HG02588 (cell line): ENCODE measurements around the gene REEP1.
"Not testable (repeated sequence)": the region's sequence is repeated elsewhere in the genome, so short reads cannot be mapped to it uniquely, and the experiment has no call there.

Source experiments
- ATAC-seq: cut with Tn5 transposase; IDR thresholded peaks from one replicate; pipeline ENCODE4 v1.9.1; 2021; ENCODE audit warnings: mild to moderate bottlenecking, moderate library complexity; ENCODE audit not compliant: unreplicated experiment

REEP1 gene

DNA sequence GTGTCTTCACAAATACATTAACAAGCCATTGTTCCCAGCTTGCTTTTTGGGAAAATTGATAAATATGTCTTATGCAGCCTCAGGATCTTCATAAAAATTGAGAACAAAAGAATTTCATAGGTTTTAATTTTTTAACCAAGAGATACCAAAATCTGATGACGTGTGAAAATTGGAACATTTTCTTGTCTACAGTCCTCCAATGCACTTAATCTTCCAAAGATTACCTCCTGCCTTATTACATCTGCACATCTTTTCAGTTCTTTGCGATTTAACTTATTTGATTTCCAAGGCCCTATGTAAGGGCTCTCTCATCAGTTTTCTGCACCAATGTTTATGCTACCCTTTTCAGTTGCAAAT is 135.1 kb downstream of the REEP1 start:
- ATAC-seq: no peak

GRCh38 chr2:86201671-86202335 is 135.6 kb downstream of the REEP1 start:
- ATAC-seq: no peak

- not testable (repeated sequence) for ATAC-seq
Measured at GRCh38 chr2:86200564-86200963, 136.9 kb downstream of the REEP1 start.

DNA sequence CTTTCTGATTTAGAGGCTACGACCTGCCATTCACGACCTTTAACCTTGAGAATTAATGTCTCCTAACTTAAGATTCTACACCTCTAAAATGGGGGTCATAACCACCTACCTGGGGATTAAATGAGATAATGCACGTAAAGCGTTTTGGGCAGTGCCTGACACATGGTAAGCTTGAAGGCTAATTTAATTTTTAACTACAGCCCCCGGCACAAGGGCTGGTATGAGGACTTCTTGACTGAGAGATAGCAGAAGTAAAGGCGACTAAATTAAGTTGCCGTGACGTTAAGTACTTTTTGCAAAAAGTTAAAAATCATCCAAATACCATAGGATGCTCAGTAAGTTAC is 137.6 kb downstream of the REEP1 start:
- no peak for ATAC-seq

DNA sequence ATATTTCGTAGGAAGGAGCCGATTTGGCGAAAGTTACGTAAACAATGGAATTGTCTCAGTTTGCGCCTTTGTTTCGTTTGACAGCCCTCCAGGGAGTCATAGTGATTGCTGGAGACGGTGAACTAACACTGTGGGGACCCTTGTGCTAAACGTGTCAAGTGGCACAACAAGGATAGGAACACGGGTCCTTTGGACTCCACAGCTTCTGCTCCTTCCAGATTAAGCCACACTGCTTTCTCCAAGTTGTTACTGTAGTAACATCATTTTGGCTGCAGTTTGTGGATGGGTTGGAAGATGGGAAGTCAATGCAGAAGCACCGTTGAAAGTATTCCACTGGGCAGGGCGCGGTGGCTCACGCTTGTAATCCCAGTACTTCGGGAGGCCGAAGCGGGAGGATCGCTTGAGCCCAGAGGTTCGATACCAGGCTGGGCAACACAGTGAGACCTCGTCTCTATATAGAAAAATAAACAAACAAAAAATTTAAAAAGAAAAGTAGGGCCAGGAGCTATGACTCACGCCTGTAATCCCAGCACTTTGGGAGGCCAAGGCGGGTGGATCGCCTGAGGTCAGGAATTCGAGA is 141.5 kb downstream of the REEP1 start:
- no peak for ATAC-seq

- ATAC-seq: peak; percentile 86
Measured at GRCh38 chr2:86195055-86195807, 142.2 kb downstream of the REEP1 start, which contains the start of gene IMMT. Gene IMMT (minus strand): TSS chr2:86195462. CDS start chr2:86195382, 80 bp downstream.

- ATAC-seq: no peak
Measured at GRCh38 chr2:86194751-86195054, 142.7 kb downstream of the REEP1 start.

- ATAC-seq: no peak
Measured at GRCh38 chr2:86193901-86194567, 143.4 kb downstream of the REEP1 start.

- ATAC-seq: no peak
Measured at GRCh38 chr2:86189782-86190416, 147.5 kb downstream of the REEP1 start.

DNA sequence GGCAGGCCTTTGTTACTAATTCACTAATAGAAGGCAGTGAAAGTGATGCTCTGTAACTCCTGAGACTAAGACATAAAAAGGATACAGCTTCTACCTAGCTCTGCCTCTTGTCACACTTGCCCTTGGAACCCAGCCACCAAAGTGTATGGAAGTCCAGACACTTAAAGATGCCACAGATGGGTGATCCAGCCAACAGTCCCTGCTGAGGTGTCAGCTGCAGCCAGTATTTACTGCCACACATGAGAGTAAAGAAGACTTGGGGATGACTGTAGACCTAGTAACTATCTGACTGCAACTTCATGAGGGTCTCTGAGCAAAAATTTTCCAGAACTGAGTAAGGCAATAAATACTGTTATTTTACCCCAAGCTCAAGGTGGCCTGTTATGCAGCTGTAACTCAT is 151.0 kb downstream of the REEP1 start:
- ATAC-seq: no peak

DNA sequence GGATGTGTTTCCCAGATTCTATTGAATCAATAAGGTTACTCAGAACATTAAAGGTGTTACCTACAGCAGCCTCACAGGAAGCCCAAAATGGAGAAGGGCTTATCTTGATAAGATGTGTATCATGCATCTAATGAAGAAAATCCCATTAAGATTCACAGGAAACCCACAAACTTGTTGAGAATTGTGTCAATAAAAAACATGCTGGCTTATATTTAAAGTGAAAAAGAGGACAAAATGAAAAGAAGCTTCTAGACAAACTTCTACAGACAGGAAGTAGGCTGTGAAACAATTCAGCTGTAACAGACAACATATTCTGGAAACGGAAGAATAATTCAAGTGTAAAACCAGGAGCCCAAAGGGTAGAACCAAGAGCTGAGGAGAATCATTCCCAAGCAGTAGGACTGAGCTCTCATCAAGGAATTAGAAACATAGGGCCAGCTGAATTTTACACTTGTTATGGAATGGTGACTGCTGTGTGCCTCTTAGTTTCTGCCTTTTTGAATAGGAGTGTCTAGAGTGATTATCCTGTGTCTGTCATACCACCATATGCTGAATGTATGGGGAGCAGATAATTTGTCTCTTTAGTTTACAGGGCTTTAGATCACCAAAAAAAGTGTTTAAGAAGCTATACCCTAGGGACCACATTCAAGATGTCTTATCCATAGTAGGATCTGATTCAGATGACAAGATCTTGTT is 151.8 kb downstream of the REEP1 start:
- no peak for ATAC-seq

GRCh38 chr2:86176597-86176996 is 160.8 kb downstream of the REEP1 start:
- ATAC-seq: no peak

GRCh38 chr2:86175828-86176227 is 161.6 kb downstream of the REEP1 start:
- ATAC-seq: no peak

DNA sequence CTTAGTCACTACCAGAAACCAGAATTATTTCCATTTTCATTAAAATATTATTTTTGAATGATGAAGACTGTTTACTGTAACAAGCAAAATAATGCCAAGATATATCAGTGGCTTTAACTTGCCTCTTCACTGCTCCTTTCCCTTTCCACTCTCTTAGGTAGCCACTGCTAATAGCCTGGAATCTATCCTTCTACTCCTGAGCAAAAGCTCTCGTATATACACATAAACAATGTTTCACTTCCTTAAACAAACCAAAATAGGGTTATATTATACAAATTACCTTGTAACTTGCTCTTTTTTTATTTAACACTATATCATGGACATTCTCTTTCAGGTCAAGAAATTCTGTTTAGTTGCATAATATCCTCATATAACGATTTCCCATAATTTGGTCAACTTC is 163.0 kb downstream of the REEP1 start:
- ATAC-seq: no peak

DNA sequence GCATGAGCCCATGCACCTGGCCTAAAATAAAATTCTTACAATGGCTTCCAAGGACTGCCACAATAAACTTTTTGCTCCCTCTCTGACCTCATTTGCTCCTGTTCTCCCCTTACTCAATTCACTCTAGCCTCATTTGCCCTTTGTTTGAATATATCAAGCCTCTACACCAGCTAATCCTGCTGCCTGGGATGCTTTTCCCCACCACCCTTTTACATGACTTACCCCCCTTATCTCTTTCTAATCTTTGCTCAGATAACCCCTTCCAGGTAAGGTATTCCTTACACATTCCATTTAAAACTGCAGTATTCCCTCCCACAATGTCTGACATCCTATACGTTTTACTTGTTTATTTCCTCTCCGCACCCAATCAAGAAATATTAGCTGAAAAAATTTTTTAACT is 164.8 kb downstream of the REEP1 start:
- ATAC-seq: no peak

DNA sequence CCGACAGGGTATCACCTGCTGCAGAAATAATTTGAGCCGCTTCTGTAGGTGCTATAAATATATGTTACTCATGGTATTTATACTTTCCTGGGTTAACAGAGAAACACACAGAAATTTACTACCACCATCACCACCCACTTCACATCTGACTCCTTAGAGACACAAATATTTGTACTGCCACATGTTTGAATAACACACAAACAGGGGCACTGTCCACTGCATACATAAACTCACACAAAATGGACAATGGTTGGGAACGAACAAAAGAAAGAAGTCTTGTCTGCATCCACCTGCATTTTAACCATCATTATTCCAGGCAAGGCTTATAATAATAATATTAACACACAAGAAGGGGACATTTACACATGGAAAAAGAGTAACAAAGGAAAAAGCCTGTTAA is 166.1 kb downstream of the REEP1 start:
- no peak for ATAC-seq

GRCh38 chr2:86170449-86170848 is 167.0 kb downstream of the REEP1 start:
- no peak for ATAC-seq
